HG02642 (cell line): ENCODE results near the gene AOAH.
"Not testable (repeated sequence)": the region's sequence is repeated elsewhere in the genome, so short reads cannot be mapped to it uniquely, and the experiment has no call there.

ENCODE experiments used
- ATAC-seq: cut with Tn5 transposase; IDR thresholded peaks from one replicate; pipeline ENCODE4 v1.9.1; 2021; ENCODE audit warnings: mild to moderate bottlenecking; ENCODE audit not compliant: unreplicated experiment, poor library complexity

The AOAH gene

GRCh38 chr7:36661135-36661840 is 63.0 kb downstream of the AOAH start:
- no peak for ATAC-seq

GRCh38 chr7:36659638-36660341 is 64.5 kb downstream of the AOAH start:
- ATAC-seq: no peak

GRCh38 chr7:36659172-36659516 is 65.2 kb downstream of the AOAH start:
- no peak for ATAC-seq

- no peak for ATAC-seq
Observed at GRCh38 chr7:36658335-36659171, 65.7 kb downstream of the AOAH start.

- ATAC-seq: no peak
Observed at GRCh38 chr7:36657036-36657660, 67.1 kb downstream of the AOAH start.

- ATAC-seq: no peak
Observed at GRCh38 chr7:36654436-36654835, 69.9 kb downstream of the AOAH start.

GRCh38 chr7:36653663-36654355 is 70.5 kb downstream of the AOAH start:
- no peak for ATAC-seq

- ATAC-seq: no peak
Observed at GRCh38 chr7:36653008-36653662, 71.2 kb downstream of the AOAH start.

- no peak for ATAC-seq
Observed at GRCh38 chr7:36652431-36652830, 71.9 kb downstream of the AOAH start.

GRCh38 chr7:36651404-36651803 is 72.9 kb downstream of the AOAH start:
- no peak for ATAC-seq

- no peak for ATAC-seq
Observed at GRCh38 chr7:36650766-36651312, 73.5 kb downstream of the AOAH start.

GRCh38 chr7:36650320-36650719 is 74.0 kb downstream of the AOAH start:
- no peak for ATAC-seq

GRCh38 chr7:36649319-36649718 is 75.0 kb downstream of the AOAH start:
- not testable (repeated sequence) for ATAC-seq

GRCh38 chr7:36648441-36648840 is 75.9 kb downstream of the AOAH start:
- no peak for ATAC-seq

GRCh38 chr7:36644625-36645422 is 79.5 kb downstream of the AOAH start:
- ATAC-seq: no peak

- no peak for ATAC-seq
Observed at GRCh38 chr7:36642414-36642813, 81.9 kb downstream of the AOAH start.

- no peak for ATAC-seq
Observed at GRCh38 chr7:36642010-36642409, 82.3 kb downstream of the AOAH start.

- no peak for ATAC-seq
Observed at GRCh38 chr7:36640682-36641081, 83.6 kb downstream of the AOAH start.

GRCh38 chr7:36639826-36640225 is 84.5 kb downstream of the AOAH start:
- ATAC-seq: no peak
